ENCODE data around the gene TBPL1. TPM values are rescaled to one million over a fixed set of nuclear protein-coding genes. Genes with fewer than 3 reads are reported as not detected.

The TBPL1 gene
- total and polyA plus RNA-seq, 9 of the 15 experiments (the other 6 are each of a cell fraction or from before 2014, with no cell fraction given): 78.1 to 152 (median 107) TPM

GRCh38 chr6:134022650-134023049 is 69.6 kb downstream of the TBPL1 start (continued):
- TF ChIP-seq MGA (IDR thresholded peaks at IDR 0.05) (no peak), ZNF695 (CRISPR knock-in tag; IDR thresholded peaks at IDR 0.05) (no peak), ZNF707 (CRISPR knock-in tag; conservative IDR thresholded peaks at IDR 0.05) (no peak; the same call in 1 of the 2 replicates), ZNF41 (CRISPR knock-in tag; conservative IDR thresholded peaks at IDR 0.05) (peak; percentile 91), ZNF12 (CRISPR knock-in tag; IDR thresholded peaks at IDR 0.05) (no peak), ZNF668 (CRISPR knock-in tag; IDR thresholded peaks at IDR 0.05) (peak; percentile 93), ZNF23 (CRISPR knock-in tag; IDR thresholded peaks at IDR 0.05) (no peak), TSHZ1 (CRISPR knock-in tag; IDR thresholded peaks at IDR 0.05) (peak; percentile 94), ZNF224 (CRISPR knock-in tag; IDR thresholded peaks at IDR 0.05) (no peak), MXI1 (IDR thresholded peaks at IDR 0.05; ENCODE audit: low read depth, low read length) (no peak), ZNF780A (CRISPR knock-in tag; IDR thresholded peaks at IDR 0.05) (no peak), RFX7 (CRISPR knock-in tag; IDR thresholded peaks at IDR 0.05) (0 out of 2 replicates have a peak, but pooled peaks have one; percentile 37), MBD2 (IDR thresholded peaks at IDR 0.05; ENCODE audit: borderline replicate concordance, low read depth) (no peak), NR1H2 (CRISPR knock-in tag; IDR thresholded peaks at IDR 0.05) (no peak), SNIP1 (IDR thresholded peaks at IDR 0.05; ENCODE audit: low read depth) (no peak), ILK (tag; IDR thresholded peaks at IDR 0.05; ENCODE audit: borderline replicate concordance, low read depth) (peak; percentile 86; the same call in 1 of the 2 replicates)

Measured in K562 (cell line).